GM23338 (cell line): ENCODE results near the gene NDUFV2. TPM values are rescaled to one million over a fixed set of nuclear protein-coding genes. Genes with fewer than 3 reads are reported as not detected.

Experiments
- ATAC-seq: fragments of 200-7000 bp; cut with Tn5 transposase; 3 replicates; pipeline ENCODE4 v1.9.1; 2020
- DNase-seq: peaks from one replicate; pipeline ENCODE4 v3.0.0-alpha.2; 2015; ENCODE audit warnings: low spot score
- H2AFZ ChIP-seq: fragments of 200-600 bp; sonication (generic); 2 replicates; pipeline ENCODE4 v1.8.0; 2016; ENCODE audit warnings: antibody characterized with exemption, mild to moderate bottlenecking, moderate library complexity
- H3F3A ChIP-seq: fragments of 200-600 bp; sonication (generic); replicated peaks from 2 replicates; pipeline ENCODE4 v1.8.0; 2017; ENCODE audit warnings: antibody characterized with exemption, mixed run types, low read depth
- H3K27ac ChIP-seq: fragments of 200-600 bp; sonication (generic); 2 replicates; pipeline ENCODE4 v1.6.1; 2016; ENCODE audit warnings: low read depth
- H3K27me3 ChIP-seq: fragments of 200-600 bp; sonication (generic); 2 replicates; pipeline ENCODE4 v1.8.0; 2016; ENCODE audit warnings: mild to moderate bottlenecking, mixed run types, moderate library complexity; ENCODE audit not compliant: insufficient read depth
- H3K36me3 ChIP-seq: fragments of 200-600 bp; sonication (generic); 2 replicates; pipeline ENCODE4 v1.8.0; 2016; ENCODE audit warnings: mild to moderate bottlenecking; ENCODE audit not compliant: insufficient read depth
- H3K4me1 ChIP-seq: fragments of 200-600 bp; sonication (generic); 2 replicates; pipeline ENCODE4 v1.8.0; 2016; ENCODE audit warnings: mild to moderate bottlenecking, moderate library complexity; ENCODE audit not compliant: insufficient read depth
- H3K4me2 ChIP-seq: fragments of 200-600 bp; sonication (generic); 2 replicates; pipeline ENCODE4 v1.7.1; 2017; ENCODE audit warnings: mixed run types
- H3K4me3 ChIP-seq: fragments of 200-600 bp; sonication (generic); 2 replicates; pipeline ENCODE4 v1.6.1; 2016; ENCODE audit warnings: mixed run types
- H3K79me2 ChIP-seq: fragments of 200-600 bp; sonication (generic); replicated peaks from 2 replicates; pipeline ENCODE4 v1.8.0; 2017; ENCODE audit warnings: mild to moderate bottlenecking; ENCODE audit not compliant: insufficient read depth
- H3K9me2 ChIP-seq: fragments of 200-600 bp; sonication (generic); 2 replicates; pipeline ENCODE4 v1.8.0; 2017; ENCODE audit not compliant: insufficient read depth
- H4K20me1 ChIP-seq: fragments of 200-600 bp; sonication (generic); replicated peaks from 2 replicates; pipeline ENCODE4 v1.8.0; 2017; ENCODE audit warnings: mild to moderate bottlenecking; ENCODE audit not compliant: insufficient read depth
- H3K27ac Mint-ChIP-seq: 2 replicates; pipeline ENCODE4 v1.8.0; 2020; ENCODE audit warnings: inconsistent platforms, mild to moderate bottlenecking, moderate library complexity, mixed read lengths
- H3K27me3 Mint-ChIP-seq: 3 replicates; pipeline ENCODE4 v1.8.0; 2022; ENCODE audit warnings: low read depth, mild to moderate bottlenecking, moderate library complexity, mixed read lengths, inconsistent platforms; ENCODE audit not compliant: insufficient read depth, poor library complexity
- H3K36me3 Mint-ChIP-seq: 3 replicates; pipeline ENCODE4 v1.8.0; 2021; ENCODE audit warnings: low read depth, mild to moderate bottlenecking, inconsistent platforms, moderate library complexity, mixed read lengths
- H3K4me1 Mint-ChIP-seq: 3 replicates; pipeline ENCODE4 v1.8.0; 2020; ENCODE audit warnings: mild to moderate bottlenecking, inconsistent platforms, mixed read lengths
- H3K4me3 Mint-ChIP-seq: 3 replicates; pipeline ENCODE4 v1.8.0; 2021; ENCODE audit warnings: moderate library complexity, mild to moderate bottlenecking, inconsistent platforms, mixed read lengths
- H3K9me3 Mint-ChIP-seq: 3 replicates; pipeline ENCODE4 v1.8.0; 2020; ENCODE audit warnings: moderate library complexity, mild to moderate bottlenecking, inconsistent platforms, mixed read lengths
- CREB1 ChIP-seq: fragments of 250-450 bp; sonication (Bioruptor Pico); IDR thresholded peaks from 2 replicates; pipeline ENCODE4 v1.5.0; 2020; ENCODE audit warnings: low read depth, mild to moderate bottlenecking, moderate library complexity
- CTCF ChIP-seq, 2 experiments: fragments of 200-600 bp in 1 of 2; sonication (generic) in 1 of 2; conservative IDR thresholded peaks; 2 replicates each; pipeline versions ENCODE4 v1.5.1 to v1.6.1; 2016 to 2017; ENCODE audit warnings: antibody characterized with exemption in 2 of 2, low read depth in 2 of 2, mild to moderate bottlenecking in 2 of 2, moderate library complexity in 1 of 2
- ETS1 ChIP-seq: IDR thresholded peaks from 2 replicates; pipeline ENCODE4 v1.6.1; 2016; ENCODE audit warnings: antibody characterized with exemption
- EZH2 ChIP-seq: fragments of 200-600 bp; sonication (generic); IDR thresholded peaks from one replicate; pipeline ENCODE4 v1.8.0; 2017; ENCODE audit warnings: antibody characterized with exemption, mild to moderate bottlenecking, low read depth; ENCODE audit not compliant: unreplicated experiment
- EZH2phosphoT487 ChIP-seq: fragments of 200-600 bp; sonication (generic); IDR thresholded peaks from one replicate; pipeline ENCODE4 v1.8.1; 2018; ENCODE audit warnings: antibody characterized with exemption; ENCODE audit not compliant: unreplicated experiment
- JUNB ChIP-seq: IDR thresholded peaks from one replicate; pipeline ENCODE4 v1.6.1; 2016; ENCODE audit warnings: antibody characterized with exemption; ENCODE audit not compliant: unreplicated experiment
- NANOG ChIP-seq: IDR thresholded peaks from 2 replicates; pipeline ENCODE4 v1.6.1; 2016; ENCODE audit warnings: antibody characterized with exemption, borderline replicate concordance
- POLR2AphosphoS5 ChIP-seq: IDR thresholded peaks from 2 replicates; pipeline ENCODE4 v1.6.1; 2016; ENCODE audit warnings: antibody characterized with exemption, low read depth
- REST ChIP-seq: IDR thresholded peaks from one replicate; pipeline ENCODE4 v1.6.1; 2018; ENCODE audit warnings: antibody characterized with exemption; ENCODE audit not compliant: unreplicated experiment
- STAT1 ChIP-seq: IDR thresholded peaks from one replicate; pipeline ENCODE4 v1.6.1; 2016; ENCODE audit warnings: antibody characterized with exemption; ENCODE audit not compliant: unreplicated experiment
- ZNF331 ChIP-seq: fragments of 250-450 bp; sonication (Bioruptor Pico); IDR thresholded peaks from 2 replicates; pipeline ENCODE4 v1.5.0; 2020; ENCODE audit warnings: low read depth, mild to moderate bottlenecking, moderate library complexity
- ZNF462 ChIP-seq: fragments of 250-450 bp; sonication (Bioruptor Pico); IDR thresholded peaks from 2 replicates; pipeline ENCODE4 v1.5.0; 2020; ENCODE audit warnings: mild to moderate bottlenecking, moderate library complexity
- polyA plus RNA-seq: library from polyadenylated mRNA; unstranded; fragments of >200 nt; fragmentation: Nextera tagmentation; extraction: Ambion mirVana; gene quantifications from 2 replicates; pipeline ENCODE4 v1.2.1, GENCODE V29; 2016
- total RNA-seq: library from RNA; depleted of rRNA; stranded (reverse); fragments of >200 nt; shearing (Covaris generic); gene quantifications from 2 replicates; pipeline ENCODE4 v1.2.3, GENCODE V29; 2014

The NDUFV2 gene
- total and polyA plus RNA-seq, 2 experiments from 2014 or later: 157 to 577 TPM

- Histone ChIP-seq H3K27me3 (no peaks in the 10 kb centered on the region), H2AFZ (peak overlapping the region; percentile 96), H3K36me3 (no peaks in the 10 kb centered on the region), H3K27ac (no peak overlapping the region), H3K4me2 (no peak overlapping the region), H3K4me1 (peaks cover 5% of the 10 kb centered on the region), H3F3A (no peaks in the 10 kb centered on the region), H4K20me1 (no peaks in the 10 kb centered on the region), H3K9me2 (no peaks in the 10 kb centered on the region), H3K4me3 (no peak overlapping the region), H3K79me2 (no peaks in the 10 kb centered on the region)
- Mint-ChIP-seq H3K4me1 (peaks cover 3% of the 10 kb centered on the region; the same call in 1 of the 3 replicates), H3K27ac (no peak overlapping the region), H3K27me3 (peaks cover 2% of the 10 kb centered on the region), H3K4me3 (no peak overlapping the region), H3K36me3 (no peaks in the 10 kb centered on the region), H3K9me3 (no peaks in the 10 kb centered on the region; the same call in 2 of the 3 replicates)
- ATAC-seq (no peak), DNase-seq (no peak)
- TF ChIP-seq CREB1 (CRISPR knock-in tag) (no peak), REST (no peak), ZNF331 (CRISPR knock-in tag) (no peak), ZNF462 (CRISPR knock-in tag) (no peak), CTCF (conservative IDR thresholded peaks at IDR 0.05; ENCODE audit: low read depth in 2 of 2) (no peak), JUNB (no peak), STAT1 (no peak), EZH2phosphoT487 (no peak), POLR2AphosphoS5 (no peak), EZH2 (no peak), NANOG (no peak), ETS1 (no peak)
Observed at GRCh38 chr18:9069601-9070000, 32.9 kb upstream of the NDUFV2 start.
